Measurements from ENCODE around the gene SLFNL1. TPM values are rescaled to one million over a fixed set of nuclear protein-coding genes. Genes with fewer than 3 reads are reported as not detected.
A peak's percentile ranks its signal among the peaks of the same experiment; 100 is the strongest.

SLFNL1 gene
- total RNA-seq, 6 experiments from 2014 or later, result 0.06 to 0.27 (median 0.14) TPM; not detected in 3

DNA sequence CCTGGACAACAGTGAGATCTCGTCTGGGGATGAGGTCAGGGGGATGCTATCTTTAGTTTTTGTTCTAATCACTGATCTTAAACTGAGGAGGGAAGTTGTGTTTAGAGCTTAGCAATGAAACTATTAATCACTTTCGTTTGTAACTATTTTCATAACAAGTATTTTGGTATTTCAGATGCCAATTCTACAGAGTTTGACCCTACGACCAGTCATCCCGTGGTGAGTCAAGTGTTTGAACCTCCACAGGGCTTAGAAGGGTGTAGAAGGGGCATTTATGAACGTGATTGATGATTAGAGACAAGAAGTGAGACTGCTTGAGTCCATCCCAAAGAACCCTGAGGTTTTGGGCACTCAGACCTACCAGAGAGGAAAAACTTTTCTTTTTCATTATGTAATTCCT is 15.6 kb downstream of the SLFNL1 start:
- DNase-seq (no peak), ATAC-seq (no peak)
- H3K36me3 ChIP-seq, result peaks cover 0 to 100% (median 54%) of the 10 kb centered on the region in 4 donors

DNA sequence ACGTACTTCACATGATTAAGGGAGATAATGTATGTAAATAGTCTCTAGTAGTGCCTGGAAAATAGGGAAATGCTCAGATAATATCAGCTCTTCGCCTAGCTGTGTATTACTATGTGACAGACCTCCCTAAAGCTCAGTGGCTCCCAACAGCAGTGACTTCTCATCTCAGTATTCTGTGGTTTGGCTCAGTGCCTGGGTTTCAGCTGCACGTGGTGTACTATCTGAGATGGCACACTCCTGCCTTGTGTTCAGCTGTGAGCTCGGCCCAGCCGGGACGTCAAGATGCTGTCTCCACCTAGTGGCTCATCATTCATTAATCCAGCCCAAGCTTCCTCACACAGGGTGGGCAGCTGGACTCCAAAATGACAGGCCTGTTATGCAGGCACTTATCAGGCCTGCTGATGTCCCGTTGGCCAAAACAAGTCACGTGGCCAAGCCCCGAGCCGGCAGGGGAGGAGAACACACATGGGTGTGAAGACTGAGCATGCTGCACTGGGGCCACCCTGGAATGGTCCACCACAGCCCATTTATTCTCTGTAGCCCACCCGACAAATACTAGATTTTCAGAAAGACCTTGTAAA is 17.8 kb downstream of the SLFNL1 start:
- H3K4me3 ChIP-seq, result no peak overlapping the region
- no peak for TF ChIP-seq POLR2A (IDR thresholded peaks at IDR 0.05)
- TF ChIP-seq, protein P1, sequence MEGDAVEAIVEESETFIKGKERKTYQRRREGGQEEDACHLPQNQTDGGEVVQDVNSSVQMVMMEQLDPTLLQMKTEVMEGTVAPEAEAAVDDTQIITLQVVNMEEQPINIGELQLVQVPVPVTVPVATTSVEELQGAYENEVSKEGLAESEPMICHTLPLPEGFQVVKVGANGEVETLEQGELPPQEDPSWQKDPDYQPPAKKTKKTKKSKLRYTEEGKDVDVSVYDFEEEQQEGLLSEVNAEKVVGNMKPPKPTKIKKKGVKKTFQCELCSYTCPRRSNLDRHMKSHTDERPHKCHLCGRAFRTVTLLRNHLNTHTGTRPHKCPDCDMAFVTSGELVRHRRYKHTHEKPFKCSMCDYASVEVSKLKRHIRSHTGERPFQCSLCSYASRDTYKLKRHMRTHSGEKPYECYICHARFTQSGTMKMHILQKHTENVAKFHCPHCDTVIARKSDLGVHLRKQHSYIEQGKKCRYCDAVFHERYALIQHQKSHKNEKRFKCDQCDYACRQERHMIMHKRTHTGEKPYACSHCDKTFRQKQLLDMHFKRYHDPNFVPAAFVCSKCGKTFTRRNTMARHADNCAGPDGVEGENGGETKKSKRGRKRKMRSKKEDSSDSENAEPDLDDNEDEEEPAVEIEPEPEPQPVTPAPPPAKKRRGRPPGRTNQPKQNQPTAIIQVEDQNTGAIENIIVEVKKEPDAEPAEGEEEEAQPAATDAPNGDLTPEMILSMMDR (IDR thresholded peaks at IDR 0.05), result peak; percentile 50 to 59 (median 53)
- H3K9me3 ChIP-seq, result no peaks in the 10 kb centered on the region
- 18% methylated on average over 9 of the region's 11 CpGs for WGBS (ENCODE audit: insufficient coverage, low coverage, low lambda C conversion rate, missing lambda C conversion rate)
- no peaks in the 10 kb centered on the region for H3K27me3 ChIP-seq
- DNase-seq, result peak; percentile 87 to 94 (median 89)
- peak overlapping the region in 1 of 3 donors; percentile 37 for H3K27ac ChIP-seq
- intact Hi-C loops (cut with DNase I), result no loop called here
- peaks cover under 1 to 100% (median 49%) of the 10 kb centered on the region in 4 donors for H3K36me3 ChIP-seq
- ATAC-seq, result peak; percentile 95 to 97 (median 96)
- peaks cover 0 to 12% (median 6%) of the 10 kb centered on the region in 4 donors for H3K4me1 ChIP-seq

More for the DNA sequence above, 15.6 kb downstream of the SLFNL1 start:
- Histone ChIP-seq H3K4me3 (no peak overlapping the region), H3K27me3 (no peaks in the 10 kb centered on the region), H3K27ac (no peak overlapping the region), H3K4me1 (peaks cover 0 to 12% (median 6%) of the 10 kb centered on the region in 4 donors), H3K9me3 (no peaks in the 10 kb centered on the region)
- intact Hi-C loops (cut with DNase I), result no loop called here
- TF ChIP-seq POLR2A (IDR thresholded peaks at IDR 0.05), result no peak
- TF ChIP-seq, protein P1 (IDR thresholded peaks at IDR 0.05), result no peak
- WGBS (ENCODE audit: insufficient coverage, low coverage, low lambda C conversion rate, missing lambda C conversion rate), result 70% methylated on average over 5 of the region's 5 CpGs

DNA sequence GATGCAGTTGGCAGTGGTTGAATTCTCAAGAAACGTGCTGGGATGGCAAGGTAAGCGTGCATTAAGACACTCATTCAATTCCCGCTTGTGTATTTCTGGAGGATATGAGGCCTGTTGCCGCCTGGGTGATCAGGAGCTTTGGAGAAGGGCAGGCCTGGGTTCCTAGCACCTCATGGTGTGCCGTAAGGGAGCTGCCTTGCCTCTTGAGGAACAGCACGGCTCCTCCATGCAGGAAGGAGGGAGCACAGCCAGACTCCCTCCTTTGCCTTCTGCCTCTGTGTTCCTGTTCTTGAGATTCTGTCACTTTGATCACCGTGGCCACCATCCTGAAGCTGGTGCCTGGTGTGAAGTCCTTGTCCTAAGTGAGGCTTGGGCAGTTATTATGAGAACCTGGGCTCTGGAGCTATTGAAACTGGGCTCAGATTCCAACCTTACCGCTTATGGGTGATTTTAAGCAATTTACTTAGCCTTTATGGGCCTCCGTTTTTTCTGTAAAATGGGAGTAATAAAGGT is 18.3 kb downstream of the SLFNL1 start:
- H3K4me1 ChIP-seq, result peaks cover 0 to 12% (median 6%) of the 10 kb centered on the region in 4 donors
- H3K27ac ChIP-seq, result peak overlapping the region in 1 of 3 donors; percentile 37
- H3K36me3 ChIP-seq, result peaks cover 0 to 100% (median 49%) of the 10 kb centered on the region in 4 donors
- TF ChIP-seq POLR2A (IDR thresholded peaks at IDR 0.05), result no peak
- TF ChIP-seq, protein P1 (IDR thresholded peaks at IDR 0.05), result no peak
- ATAC-seq (peak in 3 of 4 donors; percentile 7 to 15 (median 14)), DNase-seq (no peak)
- 76% methylated on average over 7 of the region's 9 CpGs for WGBS (ENCODE audit: insufficient coverage, low coverage, low lambda C conversion rate, missing lambda C conversion rate)
- no peak overlapping the region for H3K4me3 ChIP-seq
- H3K9me3 ChIP-seq, result no peaks in the 10 kb centered on the region
- intact Hi-C loops (cut with DNase I), result no loop called here
- no peaks in the 10 kb centered on the region for H3K27me3 ChIP-seq

DNA sequence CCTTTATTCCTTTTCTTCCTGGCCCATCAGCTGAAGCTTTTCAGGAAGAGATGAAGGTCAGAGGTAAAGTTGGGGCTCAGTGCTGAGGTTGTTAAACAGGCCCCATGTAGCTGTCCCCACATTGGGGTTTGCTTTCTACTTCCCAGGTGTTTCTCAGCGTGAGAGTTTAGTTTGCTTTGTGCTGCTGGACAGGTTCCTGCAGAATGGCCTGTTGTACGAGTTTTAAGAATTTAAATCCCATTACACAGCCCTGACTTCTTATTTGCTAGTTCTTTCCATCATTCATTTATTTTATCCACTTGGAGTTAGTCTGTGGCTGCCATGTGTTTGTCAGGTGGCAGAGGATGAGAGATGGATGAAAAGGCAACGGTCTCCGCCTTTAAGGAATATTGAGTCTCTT is 22.9 kb downstream of the SLFNL1 start:
- H3K4me1 ChIP-seq, result peaks cover 0 to 9% (median 3%) of the 10 kb centered on the region in 4 donors
- H3K36me3 ChIP-seq, result peaks cover 4 to 97% (median 55%) of the 10 kb centered on the region in 4 donors
- WGBS (ENCODE audit: insufficient coverage, low coverage, low lambda C conversion rate, missing lambda C conversion rate), result 83% methylated on average over 3 of the region's 4 CpGs
- no peak for ATAC-seq
- DNase-seq, result no peak
- no peak for TF ChIP-seq POLR2A (IDR thresholded peaks at IDR 0.05)
- TF ChIP-seq, protein P1 (IDR thresholded peaks at IDR 0.05), result no peak
- no peaks in the 10 kb centered on the region for H3K9me3 ChIP-seq
- H3K4me3 ChIP-seq, result no peak overlapping the region
- H3K27me3 ChIP-seq, result no peaks in the 10 kb centered on the region
- H3K27ac ChIP-seq, result no peak overlapping the region
- intact Hi-C loops (cut with DNase I), result no loop called here
